K562 (cell line): ENCODE measurements around the gene CCDC171. TPM values are rescaled to one million over a fixed set of nuclear protein-coding genes. Genes with fewer than 3 reads are reported as not detected.

Experiments used
- ATAC-seq: fragments of 200-7000 bp; cut with Tn5 transposase; 3 replicates; pipeline ENCODE4 v1.9.1; 2020; ENCODE audit warnings: moderate library complexity
- BruUV-seq: library from RNA; stranded (reverse); fragments of 400-500 nt; replicated peaks from 2 replicates; lab custom pipeline; 2021; lab: Mats Ljungman, UMichigan
- CTCF ChIA-PET: fragments of 300-600 bp; formaldehyde crosslinking; extraction: SDS; loops from one replicate; lab custom pipeline; 2021; ENCODE audit warnings: low intra/inter-chr PET ratio; lab: Yijun Ruan, JAX
- POLR2A ChIA-PET: fragments of 300-600, 350-650 bp; sonication (Branson Sonifier 250); formaldehyde crosslinking; extraction: SDS; loops from one replicate; lab custom pipeline; 2021; ENCODE audit warnings: antibody characterized with exemption, inconsistent platforms; lab: Yijun Ruan, JAX
- DNase-seq, 4 experiments: peaks; one replicate each; pipeline versions ENCODE4 v3.0.0 to v3.0.0-alpha.2; 2011 to 2018; ENCODE audit warnings: low spot score in 3 of 4, mixed read lengths in 3 of 4; ENCODE audit errors: extremely low read depth in 1 of 4
- FAIRE-seq: peaks from 2 replicates; lab custom pipeline; 2011; peaks lifted over from hg19 to GRCh38; lab: Jason Lieb, UNC
- H2AFZ ChIP-seq: 2 replicates; pipeline ENCODE4 v1.6.0; 2011; ENCODE audit warnings: low read depth, low read length, control low read depth, inconsistent platforms
- H3K27ac ChIP-seq: fragments of 200-600 bp; 3 replicates; pipeline ENCODE4 v1.8.0; 2011; ENCODE audit warnings: low read depth, mild to moderate bottlenecking, control low read depth, inconsistent platforms, low read length, moderate library complexity, mixed read lengths; ENCODE audit errors: extremely low read depth
- H3K27me3 ChIP-seq, 2 experiments: fragments of 300-600 bp in 1 of 2; 2 replicates in 1 of 2; 3 replicates in 1 of 2; pipeline versions ENCODE4 v1.6.0 to v1.8.0; 2011; ENCODE audit warnings: inconsistent platforms in 2 of 2, low read length in 2 of 2, mild to moderate bottlenecking in 1 of 2, mixed read lengths in 1 of 2, moderate library complexity in 1 of 2; ENCODE audit not compliant: control insufficient read depth in 2 of 2, insufficient read depth in 2 of 2
- H3K36me3 ChIP-seq: fragments of 300-600 bp; 3 replicates; pipeline ENCODE4 v1.8.0; 2011; ENCODE audit warnings: mild to moderate bottlenecking, low read length, inconsistent platforms; ENCODE audit not compliant: control insufficient read depth, insufficient read depth
- H3K4me1 ChIP-seq, 2 experiments: fragments of 200-600 bp in 1 of 2; replicated peaks in 1 of 2; 2 replicates in 1 of 2; 3 replicates in 1 of 2; pipeline versions ENCODE4 v1.5.1 to v1.8.0; 2011; ENCODE audit warnings: inconsistent platforms in 2 of 2, low read length in 2 of 2, mild to moderate bottlenecking in 1 of 2, mixed read lengths in 1 of 2, moderate library complexity in 1 of 2; ENCODE audit not compliant: control insufficient read depth in 2 of 2, insufficient read depth in 2 of 2
- H3K4me2 ChIP-seq: 2 replicates; pipeline ENCODE4 v1.6.1; 2011; ENCODE audit warnings: low read length, control low read depth, inconsistent platforms, mixed read lengths; ENCODE audit not compliant: insufficient read depth
- H3K4me3 ChIP-seq: fragments of 200-600 bp; sonication (generic), shearing (Covaris generic); 2 replicates; pipeline ENCODE4 v1.5.1; 2016; ENCODE audit warnings: control low read depth, inconsistent platforms
- H3K79me2 ChIP-seq: fragments of 200-600 bp; 3 replicates; pipeline ENCODE4 v1.8.0; 2011; ENCODE audit warnings: low read length, inconsistent platforms; ENCODE audit not compliant: control insufficient read depth, insufficient read depth
- H3K9ac ChIP-seq, 2 experiments: 2 replicates each; pipeline versions ENCODE4 v1.6.0 to v1.6.1; 2011; ENCODE audit warnings: low read depth in 2 of 2, low read length in 2 of 2, control low read depth in 1 of 2, inconsistent platforms in 1 of 2, mild to moderate bottlenecking in 1 of 2, mixed read lengths in 1 of 2; ENCODE audit not compliant: insufficient read depth in 1 of 2
- H3K9me1 ChIP-seq: one replicate; pipeline ENCODE4 v1.6.0; 2011; ENCODE audit warnings: inconsistent platforms, mild to moderate bottlenecking, low read length, moderate library complexity; ENCODE audit not compliant: control insufficient read depth, insufficient read depth
- H3K9me3 ChIP-seq: replicated peaks from 2 replicates; pipeline ENCODE4 v1.5.1; 2011; ENCODE audit warnings: low read depth, low read length, inconsistent platforms; ENCODE audit not compliant: control insufficient read depth, insufficient read depth
- H4K20me1 ChIP-seq: replicated peaks from 2 replicates; pipeline ENCODE4 v1.6.1; 2011; ENCODE audit warnings: low read length, inconsistent platforms, mixed read lengths; ENCODE audit not compliant: control insufficient read depth, insufficient read depth
- WGBS: fragments of 100-300 bp; shearing (Covaris generic); methylation state at CpG from one replicate; pipeline ENCODE4 v1.1.6; 2016; ENCODE audit warnings: low coverage, mixed read lengths; ENCODE audit not compliant: insufficient coverage; ENCODE audit errors: missing lambda C conversion rate; 5-methylcytosine and 5-hydroxymethylcytosine counted together
- in situ Hi-C: fragments of 300-500 bp; cut with MboI; formaldehyde crosslinking; loops from 4 replicates; pipeline ENCODE4 v1.15.0; 2018; ENCODE audit warnings: inconsistent platforms, mixed read lengths
- intact Hi-C: fragments of 100-400 bp; cut with micrococcal nuclease; formaldehyde crosslinking; loops from 2 replicates; pipeline ENCODE4 v1.14.2; 2022
- polyA plus RNA-seq, 8 experiments: library from polyadenylated mRNA; depleted of rRNA in 4 of 8; stranded (reverse) in 5 of 8; unstranded in 3 of 8; fragments of >200 nt; fragmentation: Nextera tagmentation in 2 of 8; fragmentation: Illumina TruSeq in 1 of 8; extraction: Ambion mirVana in 2 of 8; extraction: Trizol in 1 of 8; gene quantifications; 2 replicates each; pipeline versions ENCODE4 v1.2.1 to v1.2.3, GENCODE V29; 2011 to 2014; ENCODE audit warnings: inconsistent platforms in 1 of 8, missing spikeins in 1 of 8
- total RNA-seq, 7 experiments: library from RNA; depleted of rRNA in 6 of 7; stranded (reverse); fragments of >200 nt in 6 of 7; fragmentation: Illumina TruSeq in 2 of 7; extraction: Trizol in 2 of 7; gene quantifications; 2 replicates each; pipeline versions ENCODE4 v1.2.1 to v1.2.3, GENCODE V29; 2011 to 2021; ENCODE audit warnings: low replicate concordance in 1 of 7
- TF ChIP-seq, protein P1 (sequence below), 2 experiments: fragments of 450-650 bp; IDR thresholded peaks; 2 replicates each; pipeline ENCODE4 v1.6.1; 2016; ENCODE audit warnings: mild to moderate bottlenecking in 2 of 2, borderline replicate concordance in 1 of 2, low read depth in 1 of 2, moderate library complexity in 1 of 2
- TF ChIP-seq, protein P2 (sequence below), 2 experiments: IDR thresholded peaks; 2 replicates each; pipeline ENCODE4 v1.6.1; 2012; ENCODE audit warnings: improper control_type of control experiment in 2 of 2, low read depth in 2 of 2, low read length in 2 of 2, borderline replicate concordance in 1 of 2
- TF ChIP-seq, protein P3 (sequence below), 2 experiments: IDR thresholded peaks in 1 of 2; conservative IDR thresholded peaks in 1 of 2; 2 replicates each; pipeline ENCODE4 v1.6.1; 2016; ENCODE audit warnings: low read depth in 2 of 2, mild to moderate bottlenecking in 1 of 2, missing compliant biosample characterization in 1 of 2, missing genetic modification characterization in 1 of 2, moderate library complexity in 1 of 2

The CCDC171 gene
- total and polyA plus RNA-seq, 9 of the 15 experiments (the other 6 are each of a cell fraction or from before 2014, with no cell fraction given) = 0.08 to 3.8 (median 0.27) TPM

DNA sequence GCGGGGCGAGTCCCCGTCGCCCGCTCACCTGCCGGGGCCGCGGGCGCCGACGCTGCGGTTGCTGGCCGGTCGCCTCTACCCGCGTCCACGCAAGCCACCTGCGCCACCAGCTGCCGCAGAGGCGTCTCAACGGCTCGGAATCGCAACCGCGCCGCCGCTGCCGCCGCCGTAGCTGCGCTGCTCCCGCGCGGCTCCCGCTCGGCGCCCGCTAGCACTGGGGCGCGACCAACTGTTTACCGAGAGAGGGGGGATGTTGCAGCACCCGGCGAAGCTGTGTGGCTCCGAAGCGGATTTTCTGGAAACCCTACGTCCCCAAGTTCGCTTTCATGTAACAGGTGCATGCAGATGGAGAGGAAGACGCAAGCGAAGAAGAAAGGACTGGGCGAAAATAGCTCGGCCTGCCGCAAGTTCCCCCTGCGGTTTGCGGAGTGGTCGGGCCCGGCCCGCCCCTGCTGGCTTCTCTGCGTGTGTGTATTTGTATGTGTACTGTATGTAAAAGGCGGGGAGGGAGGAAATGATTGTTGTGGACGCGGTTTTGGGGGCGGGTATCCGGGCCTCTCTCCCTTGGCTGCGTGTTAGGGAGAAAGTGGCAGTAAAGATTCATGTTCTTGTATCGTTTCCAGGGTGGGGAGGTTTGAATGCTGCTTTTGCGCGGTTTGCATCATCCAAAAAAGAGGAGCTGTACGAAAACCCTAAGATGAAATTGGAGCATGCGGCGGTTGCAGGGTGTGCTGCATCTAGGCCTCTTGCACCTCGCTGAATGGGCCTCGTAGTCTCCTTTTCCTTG, 41.9 kb upstream of the CCDC171 start, which contains the start of gene PSIP1:
Gene PSIP1 (minus strand): TSS at position 182 of the 787 bp plus-strand sequence. CDS start 782 bp downstream, outside the sequence.
- WGBS = under 1% methylated on average over 45 of the region's 72 CpGs
- no peaks in the 10 kb centered on the region for H3K27me3 ChIP-seq
- H2AFZ ChIP-seq = peak within 1 kb of the TSS; percentile 98
- no peaks in the 10 kb centered on the region for H3K9me1 ChIP-seq
- peak; percentile 89 for ATAC-seq
- no peaks in the 10 kb centered on the region for H3K9me3 ChIP-seq
- in situ Hi-C loops (no loop called here), intact Hi-C loops (loop anchor here (5.0 kb wide), 1 partner anchor 41 kb away; the partner anchor contains the start of gene CCDC171)
- BruUV-seq = no TSS peak
- H3K4me1 ChIP-seq = peaks cover 3 to 7% of the 10 kb centered on the region in 2 experiments; a peak in 2 of 5 replicates
- peak; percentile 67 to 84 (median 73) for DNase-seq
- peak within 1 kb of the TSS; percentile 83 for H3K4me2 ChIP-seq
- peaks cover 33% of the 10 kb centered on the region for H3K36me3 ChIP-seq
- peak within 1 kb of the TSS; percentile 98 for H3K27ac ChIP-seq
- ChIA-PET CTCF (no interaction called here), POLR2A (interaction anchor here (0.7 to 3.4 kb wide), 2 partner anchors 10 to 141 kb away, joined by 3 to 10 read pairs; no protein-coding TSS in a partner anchor)
- peak within 1 kb of the TSS; percentile 89 to 95 for H3K9ac ChIP-seq
- peak; percentile 84 for FAIRE-seq
- H3K79me2 ChIP-seq = peaks cover 43% of the 10 kb centered on the region
- peak within 1 kb of the TSS; percentile 81 for H3K4me3 ChIP-seq
- H4K20me1 ChIP-seq = no peaks in the 10 kb centered on the region
- TF ChIP-seq, protein P1, sequence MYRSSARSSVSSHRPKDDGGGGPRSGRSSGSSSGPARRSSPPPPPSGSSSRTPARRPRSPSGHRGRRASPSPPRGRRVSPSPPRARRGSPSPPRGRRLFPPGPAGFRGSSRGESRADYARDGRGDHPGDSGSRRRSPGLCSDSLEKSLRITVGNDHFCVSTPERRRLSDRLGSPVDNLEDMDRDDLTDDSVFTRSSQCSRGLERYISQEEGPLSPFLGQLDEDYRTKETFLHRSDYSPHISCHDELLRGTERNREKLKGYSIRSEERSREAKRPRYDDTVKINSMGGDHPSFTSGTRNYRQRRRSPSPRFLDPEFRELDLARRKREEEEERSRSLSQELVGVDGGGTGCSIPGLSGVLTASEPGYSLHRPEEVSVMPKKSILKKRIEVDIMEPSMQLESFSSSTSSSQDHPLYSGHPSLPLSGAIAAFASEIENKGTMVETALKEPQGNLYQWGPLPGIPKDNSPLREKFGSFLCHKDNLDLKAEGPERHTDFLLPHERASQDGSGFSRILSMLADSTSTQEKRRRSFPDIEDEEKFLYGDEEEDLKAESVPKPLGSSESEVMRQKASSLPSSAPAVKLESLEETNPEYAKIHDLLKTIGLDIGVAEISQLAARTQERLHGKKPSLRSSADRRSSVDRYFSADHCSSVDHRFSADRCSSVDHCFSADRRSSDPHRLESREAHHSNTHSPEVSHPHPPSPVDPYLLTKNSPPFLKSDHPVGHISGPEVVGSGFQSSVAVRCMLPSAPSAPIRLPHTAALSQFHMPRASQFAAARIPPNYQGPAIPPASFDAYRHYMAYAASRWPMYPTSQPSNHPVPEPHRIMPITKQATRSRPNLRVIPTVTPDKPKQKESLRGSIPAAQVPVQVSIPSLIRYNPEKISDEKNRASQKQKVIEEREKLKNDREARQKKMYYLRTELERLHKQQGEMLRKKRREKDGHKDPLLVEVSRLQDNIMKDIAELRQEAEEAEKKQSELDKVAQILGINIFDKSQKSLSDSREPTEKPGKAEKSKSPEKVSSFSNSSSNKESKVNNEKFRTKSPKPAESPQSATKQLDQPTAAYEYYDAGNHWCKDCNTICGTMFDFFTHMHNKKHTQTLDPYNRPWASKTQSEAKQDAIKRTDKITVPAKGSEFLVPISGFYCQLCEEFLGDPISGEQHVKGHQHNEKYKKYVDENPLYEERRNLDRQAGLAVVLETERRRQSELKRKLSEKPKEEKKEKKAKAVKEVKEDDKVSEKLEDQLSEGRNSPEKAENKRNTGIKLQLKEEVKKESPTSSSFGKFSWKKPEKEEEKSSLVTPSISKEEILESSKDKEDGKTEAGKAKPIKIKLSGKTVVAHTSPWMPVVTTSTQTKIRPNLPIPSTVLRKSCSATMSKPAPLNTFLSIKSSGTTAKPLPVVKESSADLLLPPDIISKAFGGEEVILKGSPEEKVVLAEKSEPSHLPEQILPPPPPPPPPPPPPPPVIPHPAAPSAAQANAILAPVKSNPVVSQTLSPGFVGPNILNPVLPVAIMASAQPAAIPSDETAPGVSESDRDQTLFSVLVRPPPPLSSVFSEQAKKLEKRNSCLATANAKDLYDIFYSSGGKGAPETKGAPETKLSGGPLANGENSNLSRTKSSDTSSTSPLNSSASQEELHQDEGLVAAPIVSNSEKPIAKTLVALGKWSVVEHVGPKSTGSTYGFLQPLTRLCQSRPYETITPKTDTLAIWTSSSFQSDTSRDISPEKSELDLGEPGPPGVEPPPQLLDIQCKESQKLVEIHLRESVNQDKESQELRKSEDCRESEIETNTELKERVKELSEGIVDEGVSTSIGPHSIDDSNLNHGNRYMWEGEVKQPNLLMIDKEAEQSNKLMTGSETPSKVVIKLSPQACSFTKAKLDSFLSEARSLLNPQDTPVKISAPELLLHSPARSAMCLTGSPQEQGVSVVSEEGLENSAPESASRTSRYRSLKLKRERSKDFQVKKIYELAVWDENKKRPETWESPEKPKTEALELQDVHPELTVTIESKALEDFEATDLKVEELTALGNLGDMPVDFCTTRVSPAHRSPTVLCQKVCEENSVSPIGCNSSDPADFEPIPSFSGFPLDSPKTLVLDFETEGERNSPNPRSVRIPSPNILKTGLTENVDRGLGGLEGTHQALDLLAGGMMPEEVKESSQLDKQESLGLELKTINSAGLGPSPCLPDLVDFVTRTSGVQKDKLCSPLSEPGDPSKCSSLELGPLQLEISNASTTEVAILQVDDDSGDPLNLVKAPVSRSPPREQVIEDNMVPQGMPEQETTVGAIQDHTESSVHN (IDR thresholded peaks at IDR 0.05; ENCODE audit: borderline replicate concordance in 1 of 2, low read depth in 1 of 2) = no peak
- TF ChIP-seq, protein P2, sequence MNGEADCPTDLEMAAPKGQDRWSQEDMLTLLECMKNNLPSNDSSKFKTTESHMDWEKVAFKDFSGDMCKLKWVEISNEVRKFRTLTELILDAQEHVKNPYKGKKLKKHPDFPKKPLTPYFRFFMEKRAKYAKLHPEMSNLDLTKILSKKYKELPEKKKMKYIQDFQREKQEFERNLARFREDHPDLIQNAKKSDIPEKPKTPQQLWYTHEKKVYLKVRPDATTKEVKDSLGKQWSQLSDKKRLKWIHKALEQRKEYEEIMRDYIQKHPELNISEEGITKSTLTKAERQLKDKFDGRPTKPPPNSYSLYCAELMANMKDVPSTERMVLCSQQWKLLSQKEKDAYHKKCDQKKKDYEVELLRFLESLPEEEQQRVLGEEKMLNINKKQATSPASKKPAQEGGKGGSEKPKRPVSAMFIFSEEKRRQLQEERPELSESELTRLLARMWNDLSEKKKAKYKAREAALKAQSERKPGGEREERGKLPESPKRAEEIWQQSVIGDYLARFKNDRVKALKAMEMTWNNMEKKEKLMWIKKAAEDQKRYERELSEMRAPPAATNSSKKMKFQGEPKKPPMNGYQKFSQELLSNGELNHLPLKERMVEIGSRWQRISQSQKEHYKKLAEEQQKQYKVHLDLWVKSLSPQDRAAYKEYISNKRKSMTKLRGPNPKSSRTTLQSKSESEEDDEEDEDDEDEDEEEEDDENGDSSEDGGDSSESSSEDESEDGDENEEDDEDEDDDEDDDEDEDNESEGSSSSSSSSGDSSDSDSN (IDR thresholded peaks at IDR 0.05; ENCODE audit: borderline replicate concordance in 1 of 2, low read depth in 2 of 2, low read length in 2 of 2) = no peak
- TF ChIP-seq, protein P3, sequence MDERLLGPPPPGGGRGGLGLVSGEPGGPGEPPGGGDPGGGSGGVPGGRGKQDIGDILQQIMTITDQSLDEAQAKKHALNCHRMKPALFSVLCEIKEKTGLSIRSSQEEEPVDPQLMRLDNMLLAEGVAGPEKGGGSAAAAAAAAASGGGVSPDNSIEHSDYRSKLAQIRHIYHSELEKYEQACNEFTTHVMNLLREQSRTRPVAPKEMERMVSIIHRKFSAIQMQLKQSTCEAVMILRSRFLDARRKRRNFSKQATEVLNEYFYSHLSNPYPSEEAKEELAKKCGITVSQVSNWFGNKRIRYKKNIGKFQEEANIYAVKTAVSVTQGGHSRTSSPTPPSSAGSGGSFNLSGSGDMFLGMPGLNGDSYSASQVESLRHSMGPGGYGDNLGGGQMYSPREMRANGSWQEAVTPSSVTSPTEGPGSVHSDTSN (CRISPR knock-in tag; IDR thresholded peaks at IDR 0.05; ENCODE audit: low read depth) = no peak
- TF ChIP-seq, protein P3 (tag; conservative IDR thresholded peaks at IDR 0.05; ENCODE audit: low read depth) = peak; percentile 27; the same call in 1 of the 2 replicates
